DND-41 (cell line): Measurements from ENCODE around the gene SLC35A4.

ENCODE experiments used
- EZH2 ChIP-seq: IDR thresholded peaks from 3 replicates; pipeline ENCODE4 v1.6.1; 2012; ENCODE audit warnings: borderline replicate concordance, low read depth, mild to moderate bottlenecking, moderate library complexity, low read length, inconsistent platforms; ENCODE audit not compliant: severe bottlenecking
- TF ChIP-seq, protein P1 (sequence below): IDR thresholded peaks from 2 replicates; pipeline ENCODE4 v1.5.1; 2012; ENCODE audit warnings: borderline replicate concordance, low read length, moderate library complexity, mild to moderate bottlenecking; ENCODE audit not compliant: poor library complexity, severe bottlenecking; ENCODE audit errors: extremely low read depth

- TF ChIP-seq, protein P1, sequence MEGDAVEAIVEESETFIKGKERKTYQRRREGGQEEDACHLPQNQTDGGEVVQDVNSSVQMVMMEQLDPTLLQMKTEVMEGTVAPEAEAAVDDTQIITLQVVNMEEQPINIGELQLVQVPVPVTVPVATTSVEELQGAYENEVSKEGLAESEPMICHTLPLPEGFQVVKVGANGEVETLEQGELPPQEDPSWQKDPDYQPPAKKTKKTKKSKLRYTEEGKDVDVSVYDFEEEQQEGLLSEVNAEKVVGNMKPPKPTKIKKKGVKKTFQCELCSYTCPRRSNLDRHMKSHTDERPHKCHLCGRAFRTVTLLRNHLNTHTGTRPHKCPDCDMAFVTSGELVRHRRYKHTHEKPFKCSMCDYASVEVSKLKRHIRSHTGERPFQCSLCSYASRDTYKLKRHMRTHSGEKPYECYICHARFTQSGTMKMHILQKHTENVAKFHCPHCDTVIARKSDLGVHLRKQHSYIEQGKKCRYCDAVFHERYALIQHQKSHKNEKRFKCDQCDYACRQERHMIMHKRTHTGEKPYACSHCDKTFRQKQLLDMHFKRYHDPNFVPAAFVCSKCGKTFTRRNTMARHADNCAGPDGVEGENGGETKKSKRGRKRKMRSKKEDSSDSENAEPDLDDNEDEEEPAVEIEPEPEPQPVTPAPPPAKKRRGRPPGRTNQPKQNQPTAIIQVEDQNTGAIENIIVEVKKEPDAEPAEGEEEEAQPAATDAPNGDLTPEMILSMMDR: no peak
- no peak for TF ChIP-seq EZH2
Observed at GRCh38 chr5:140575309-140575708, 10.7 kb downstream of the SLC35A4 start.
